K562 (cell line): ENCODE data around the gene HNRNPA3. TPM values are rescaled to one million over a fixed set of nuclear protein-coding genes. Genes with fewer than 3 reads are reported as not detected.

ENCODE experiments used
- KDM1A ChIP-seq, 2 experiments: fragments of 450-650 bp; IDR thresholded peaks; 2 replicates each; pipeline ENCODE4 v1.6.1; 2016; ENCODE audit warnings: mild to moderate bottlenecking in 2 of 2
- KLF6 ChIP-seq: fragments of 250-450 bp; sonication (Bioruptor Pico); IDR thresholded peaks from 2 replicates; pipeline ENCODE4 v1.4.0; 2020; ENCODE audit warnings: mild to moderate bottlenecking, moderate library complexity, borderline replicate concordance
- POLR2AphosphoS5 ChIP-seq: IDR thresholded peaks from 2 replicates; pipeline ENCODE4 v1.6.1; 2011; ENCODE audit warnings: mild to moderate bottlenecking, low read depth, low read length, moderate library complexity; ENCODE audit not compliant: control insufficient read depth, insufficient read depth
- ZBTB1 ChIP-seq: sonication (generic); formaldehyde crosslinking; IDR thresholded peaks from 2 replicates; pipeline ENCODE4 v1.8.1; 2023; ENCODE audit warnings: missing genetic modification reagents, low read depth, mild to moderate bottlenecking, borderline replicate concordance
- ZKSCAN8 ChIP-seq: fragments of 200-800 bp; sonication (Bioruptor generic); IDR thresholded peaks from 2 replicates; pipeline ENCODE4 v1.6.1; 2016; ENCODE audit warnings: missing genetic modification characterization, missing compliant biosample characterization
- ZNF212 ChIP-seq: fragments of 450-650 bp; formaldehyde crosslinking; IDR thresholded peaks from 2 replicates; pipeline ENCODE4 v1.4.0; 2020; ENCODE audit warnings: mild to moderate bottlenecking
- ZNF324 ChIP-seq: fragments of 250-450 bp; sonication (Bioruptor Pico); IDR thresholded peaks from 2 replicates; pipeline ENCODE4 v1.4.0; 2020; ENCODE audit warnings: mild to moderate bottlenecking
- ZNF445 ChIP-seq: fragments of 250-450 bp; sonication (Bioruptor Pico); IDR thresholded peaks from 2 replicates; pipeline ENCODE4 v1.4.0; 2020; ENCODE audit warnings: low read depth, mild to moderate bottlenecking, moderate library complexity
- polyA plus RNA-seq, 8 experiments: library from polyadenylated mRNA; depleted of rRNA in 4 of 8; stranded (reverse) in 5 of 8; unstranded in 3 of 8; fragments of >200 nt; fragmentation: Nextera tagmentation in 2 of 8; fragmentation: Illumina TruSeq in 1 of 8; extraction: Ambion mirVana in 2 of 8; extraction: Trizol in 1 of 8; gene quantifications; 2 replicates each; pipeline versions ENCODE4 v1.2.1 to v1.2.3, GENCODE V29; 2011 to 2014; ENCODE audit warnings: inconsistent platforms in 1 of 8, missing spikeins in 1 of 8
- total RNA-seq, 7 experiments: library from RNA; depleted of rRNA in 6 of 7; stranded (reverse); fragments of >200 nt in 6 of 7; fragmentation: Illumina TruSeq in 2 of 7; extraction: Trizol in 2 of 7; gene quantifications; 2 replicates each; pipeline versions ENCODE4 v1.2.1 to v1.2.3, GENCODE V29; 2011 to 2021; ENCODE audit warnings: low replicate concordance in 1 of 7
- TF ChIP-seq, protein P1 (sequence below), 2 experiments: IDR thresholded peaks in 1 of 2; conservative IDR thresholded peaks in 1 of 2; 2 replicates each; pipeline ENCODE4 v1.6.1; 2016; ENCODE audit warnings: low read depth in 2 of 2, mild to moderate bottlenecking in 1 of 2, missing compliant biosample characterization in 1 of 2, missing genetic modification characterization in 1 of 2, moderate library complexity in 1 of 2
- TF ChIP-seq, protein P2 (sequence below), 2 experiments: fragments of 200-800 bp in 1 of 2; sonication (Bioruptor generic) in 1 of 2; sonication (generic) in 1 of 2; formaldehyde crosslinking in 1 of 2; IDR thresholded peaks in 1 of 2; conservative IDR thresholded peaks in 1 of 2; 2 replicates each; pipeline versions ENCODE4 v1.5.0 to v1.6.1; 2016 to 2020; ENCODE audit warnings: missing compliant biosample characterization in 1 of 2, missing genetic modification characterization in 1 of 2, missing genetic modification reagents in 1 of 2
- TF ChIP-seq, protein P3 (sequence below): sonication (generic); formaldehyde crosslinking; IDR thresholded peaks from 2 replicates; pipeline ENCODE4 v1.8.1; 2023; ENCODE audit warnings: mild to moderate bottlenecking, missing genetic modification reagents

The HNRNPA3 gene
- total and polyA plus RNA-seq, 9 of the 15 experiments (the other 6 are each of a cell fraction or from before 2014, with no cell fraction given) = 72.8 to 428 (median 192) TPM

DNA sequence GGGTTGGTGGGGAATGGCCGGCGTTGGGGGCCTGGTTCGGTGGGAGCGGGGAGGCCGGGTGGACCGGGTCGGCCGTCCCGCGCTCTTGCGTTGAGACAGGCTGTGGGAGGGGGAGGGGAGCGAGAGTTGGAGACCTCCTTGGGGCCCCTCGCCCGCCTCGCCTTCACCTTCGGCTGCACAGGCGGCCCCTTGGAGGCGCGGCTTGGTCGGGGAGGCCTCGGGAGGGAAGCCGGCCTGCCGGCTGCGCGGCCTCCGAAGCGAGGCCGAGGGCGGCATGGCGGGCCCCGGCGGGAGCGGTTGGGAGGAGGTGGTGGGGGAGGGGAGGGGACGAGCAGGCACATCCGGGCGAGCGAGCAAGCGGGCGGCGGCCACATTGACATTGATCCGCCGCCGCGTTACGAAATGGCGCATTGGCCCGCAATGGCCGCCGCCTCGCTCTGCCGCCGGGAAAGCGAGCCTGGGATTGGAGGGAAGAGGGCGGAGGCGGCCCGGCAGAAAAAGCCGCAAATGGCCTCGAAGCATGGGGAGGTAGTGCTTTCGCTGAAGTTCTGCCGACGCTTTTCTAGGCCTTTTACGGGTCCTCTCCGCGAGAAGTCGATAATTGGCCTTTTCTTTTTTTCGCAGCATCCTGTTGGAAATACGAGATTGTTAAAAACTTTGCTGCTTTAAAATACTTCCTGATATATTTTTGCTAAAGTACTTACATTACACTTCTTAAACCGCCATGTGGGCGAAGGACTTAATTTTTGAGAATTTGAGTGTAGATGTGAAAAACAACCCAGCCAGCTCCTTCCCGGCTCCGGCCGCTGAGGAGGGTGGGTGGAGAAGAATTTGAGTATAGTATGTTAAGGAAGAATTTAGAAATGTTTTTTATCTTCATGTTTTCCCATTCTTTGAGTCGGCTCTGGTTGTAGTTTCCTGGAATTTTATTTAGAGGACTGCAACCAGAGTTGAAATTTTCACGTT, 580 bp downstream of the HNRNPA3 start (continued):
- TF ChIP-seq, protein P1, sequence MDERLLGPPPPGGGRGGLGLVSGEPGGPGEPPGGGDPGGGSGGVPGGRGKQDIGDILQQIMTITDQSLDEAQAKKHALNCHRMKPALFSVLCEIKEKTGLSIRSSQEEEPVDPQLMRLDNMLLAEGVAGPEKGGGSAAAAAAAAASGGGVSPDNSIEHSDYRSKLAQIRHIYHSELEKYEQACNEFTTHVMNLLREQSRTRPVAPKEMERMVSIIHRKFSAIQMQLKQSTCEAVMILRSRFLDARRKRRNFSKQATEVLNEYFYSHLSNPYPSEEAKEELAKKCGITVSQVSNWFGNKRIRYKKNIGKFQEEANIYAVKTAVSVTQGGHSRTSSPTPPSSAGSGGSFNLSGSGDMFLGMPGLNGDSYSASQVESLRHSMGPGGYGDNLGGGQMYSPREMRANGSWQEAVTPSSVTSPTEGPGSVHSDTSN (CRISPR knock-in tag; IDR thresholded peaks at IDR 0.05; ENCODE audit: low read depth) = no peak
- TF ChIP-seq, protein P1 (tag; conservative IDR thresholded peaks at IDR 0.05; ENCODE audit: low read depth) = no peak; the same call in 1 of the 2 replicates
- TF ChIP-seq ZKSCAN8 (CRISPR knock-in tag) = peak; percentile 46; the same call in 1 of the 2 replicates
- 0 out of 2 replicates have a peak, but pooled peaks have one; percentile 4 for TF ChIP-seq ZNF324 (CRISPR knock-in tag)
- no peak for TF ChIP-seq ZNF212 (CRISPR knock-in tag)
- TF ChIP-seq ZBTB1 (CRISPR knock-in tag) = 0 out of 2 replicates have a peak, but pooled peaks have one; percentile 46
- TF ChIP-seq, protein P2, sequence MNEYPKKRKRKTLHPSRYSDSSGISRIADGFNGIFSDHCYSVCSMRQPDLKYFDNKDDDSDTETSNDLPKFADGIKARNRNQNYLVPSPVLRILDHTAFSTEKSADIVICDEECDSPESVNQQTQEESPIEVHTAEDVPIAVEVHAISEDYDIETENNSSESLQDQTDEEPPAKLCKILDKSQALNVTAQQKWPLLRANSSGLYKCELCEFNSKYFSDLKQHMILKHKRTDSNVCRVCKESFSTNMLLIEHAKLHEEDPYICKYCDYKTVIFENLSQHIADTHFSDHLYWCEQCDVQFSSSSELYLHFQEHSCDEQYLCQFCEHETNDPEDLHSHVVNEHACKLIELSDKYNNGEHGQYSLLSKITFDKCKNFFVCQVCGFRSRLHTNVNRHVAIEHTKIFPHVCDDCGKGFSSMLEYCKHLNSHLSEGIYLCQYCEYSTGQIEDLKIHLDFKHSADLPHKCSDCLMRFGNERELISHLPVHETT (CRISPR knock-in tag; conservative IDR thresholded peaks at IDR 0.05 in 1 of 2, IDR thresholded peaks at IDR 0.05 in 1 of 2) = peak in 1 of 2 experiments; percentile 93; a peak in 2 of 4 replicates
- peak; percentile 76 for TF ChIP-seq POLR2AphosphoS5
- peak in 1 of 2 experiments; percentile 78; a peak in 1 of 4 replicates for TF ChIP-seq KDM1A (IDR thresholded peaks at IDR 0.05)
- TF ChIP-seq ZNF445 (CRISPR knock-in tag) = no peak
- TF ChIP-seq, protein P3, sequence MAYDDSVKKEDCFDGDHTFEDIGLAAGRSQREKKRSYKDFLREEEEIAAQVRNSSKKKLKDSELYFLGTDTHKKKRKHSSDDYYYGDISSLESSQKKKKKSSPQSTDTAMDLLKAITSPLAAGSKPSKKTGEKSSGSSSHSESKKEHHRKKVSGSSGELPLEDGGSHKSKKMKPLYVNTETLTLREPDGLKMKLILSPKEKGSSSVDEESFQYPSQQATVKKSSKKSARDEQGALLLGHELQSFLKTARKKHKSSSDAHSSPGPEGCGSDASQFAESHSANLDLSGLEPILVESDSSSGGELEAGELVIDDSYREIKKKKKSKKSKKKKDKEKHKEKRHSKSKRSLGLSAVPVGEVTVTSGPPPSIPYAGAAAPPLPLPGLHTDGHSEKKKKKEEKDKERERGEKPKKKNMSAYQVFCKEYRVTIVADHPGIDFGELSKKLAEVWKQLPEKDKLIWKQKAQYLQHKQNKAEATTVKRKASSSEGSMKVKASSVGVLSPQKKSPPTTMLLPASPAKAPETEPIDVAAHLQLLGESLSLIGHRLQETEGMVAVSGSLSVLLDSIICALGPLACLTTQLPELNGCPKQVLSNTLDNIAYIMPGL (CRISPR knock-in tag) = peak; percentile 60
- TF ChIP-seq KLF6 (CRISPR knock-in tag) = 0 out of 2 replicates have a peak, but pooled peaks have one; percentile 16
